Nephron (organoid): ENCODE measurements around the gene ADD3.
A peak's percentile ranks its signal among the peaks of the same experiment; 100 is the strongest.
"Not testable (repeated sequence)": the region's sequence is repeated elsewhere in the genome, so short reads cannot be mapped to it uniquely, and the experiment has no call there.

Source experiments
- H3K27ac Mint-ChIP-seq, 3 experiments: 2 replicates each; pipeline ENCODE4 v1.8.0; 2020; ENCODE audit warnings: mixed read lengths in 3 of 3, mild to moderate bottlenecking in 2 of 3, moderate library complexity in 1 of 3
- H3K27me3 Mint-ChIP-seq: 2 replicates; pipeline ENCODE4 v1.8.0; 2021; ENCODE audit warnings: low read depth, mild to moderate bottlenecking, moderate library complexity, mixed read lengths
- H3K36me3 Mint-ChIP-seq: 2 replicates; pipeline ENCODE4 v1.8.0; 2020; ENCODE audit warnings: low read depth, mixed read lengths
- H3K4me1 Mint-ChIP-seq: 2 replicates; pipeline ENCODE4 v1.8.0; 2020; ENCODE audit warnings: mixed read lengths
- H3K4me3 Mint-ChIP-seq, 3 experiments: 2 replicates each; pipeline ENCODE4 v1.8.0; 2020; ENCODE audit warnings: mild to moderate bottlenecking in 3 of 3, mixed read lengths in 3 of 3, moderate library complexity in 2 of 3
- H3K9me3 Mint-ChIP-seq: 2 replicates; pipeline ENCODE4 v1.8.0; 2020; ENCODE audit warnings: mixed read lengths
- TF ChIP-seq, protein P1 (sequence below), 3 experiments: fragments of 200-600 bp; sonication (generic); IDR thresholded peaks; one replicate each; pipeline ENCODE4 v1.5.0; 2021; ENCODE audit warnings: antibody characterized with exemption in 3 of 3; ENCODE audit not compliant: unreplicated experiment in 3 of 3

ADD3 gene

DNA sequence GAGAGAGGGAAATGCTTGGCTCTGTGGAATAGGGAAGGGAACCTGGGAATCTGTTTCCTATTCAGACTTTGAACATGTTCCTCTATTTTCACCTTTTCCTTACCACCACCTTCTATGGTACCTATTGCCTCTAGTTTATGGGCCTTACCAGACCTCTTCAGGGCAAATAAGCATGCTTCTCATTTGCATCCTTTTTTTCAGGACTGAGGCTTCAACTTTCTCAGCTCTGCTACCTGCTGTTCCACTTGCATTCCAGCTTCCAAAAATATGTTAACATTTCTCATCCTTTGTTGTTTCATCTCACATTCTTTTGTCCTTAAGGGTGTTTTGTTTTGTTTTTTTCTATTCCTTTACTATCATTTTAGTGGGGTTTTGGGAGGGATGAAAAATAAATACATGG is 121.7 kb downstream of the ADD3 start:
- no peak overlapping the region for H3K27ac Mint-ChIP-seq
- H3K4me3 Mint-ChIP-seq = no peak overlapping the region
- H3K4me1 Mint-ChIP-seq = no peaks in the 10 kb centered on the region
- TF ChIP-seq, protein P1, sequence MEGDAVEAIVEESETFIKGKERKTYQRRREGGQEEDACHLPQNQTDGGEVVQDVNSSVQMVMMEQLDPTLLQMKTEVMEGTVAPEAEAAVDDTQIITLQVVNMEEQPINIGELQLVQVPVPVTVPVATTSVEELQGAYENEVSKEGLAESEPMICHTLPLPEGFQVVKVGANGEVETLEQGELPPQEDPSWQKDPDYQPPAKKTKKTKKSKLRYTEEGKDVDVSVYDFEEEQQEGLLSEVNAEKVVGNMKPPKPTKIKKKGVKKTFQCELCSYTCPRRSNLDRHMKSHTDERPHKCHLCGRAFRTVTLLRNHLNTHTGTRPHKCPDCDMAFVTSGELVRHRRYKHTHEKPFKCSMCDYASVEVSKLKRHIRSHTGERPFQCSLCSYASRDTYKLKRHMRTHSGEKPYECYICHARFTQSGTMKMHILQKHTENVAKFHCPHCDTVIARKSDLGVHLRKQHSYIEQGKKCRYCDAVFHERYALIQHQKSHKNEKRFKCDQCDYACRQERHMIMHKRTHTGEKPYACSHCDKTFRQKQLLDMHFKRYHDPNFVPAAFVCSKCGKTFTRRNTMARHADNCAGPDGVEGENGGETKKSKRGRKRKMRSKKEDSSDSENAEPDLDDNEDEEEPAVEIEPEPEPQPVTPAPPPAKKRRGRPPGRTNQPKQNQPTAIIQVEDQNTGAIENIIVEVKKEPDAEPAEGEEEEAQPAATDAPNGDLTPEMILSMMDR (IDR thresholded peaks at IDR 0.05; ENCODE audit: unreplicated experiment in 3 of 3) = no peak
- no peaks in the 10 kb centered on the region for H3K9me3 Mint-ChIP-seq
- H3K36me3 Mint-ChIP-seq = peaks cover 77% of the 10 kb centered on the region
- no peaks in the 10 kb centered on the region for H3K27me3 Mint-ChIP-seq

DNA sequence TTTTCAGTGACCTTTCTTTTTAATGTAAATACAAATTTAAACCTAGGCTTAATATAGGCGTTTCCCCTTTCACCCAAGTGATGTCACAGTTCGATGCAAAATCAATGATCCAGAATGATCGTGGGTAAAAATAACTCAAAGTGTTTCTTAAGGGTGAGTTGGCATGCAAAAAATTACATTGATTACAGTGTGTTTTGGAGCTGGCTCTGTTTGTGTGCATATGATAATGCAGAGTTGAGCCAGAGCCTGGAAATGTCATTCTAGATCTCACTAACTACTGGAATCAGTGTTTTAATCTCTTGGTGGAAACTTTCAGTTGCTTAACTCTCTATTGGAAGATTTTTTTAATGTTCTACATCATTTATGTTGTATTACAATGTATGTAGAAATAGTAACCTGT is 127.1 kb downstream of the ADD3 start:
- TF ChIP-seq, protein P1 (IDR thresholded peaks at IDR 0.05; ENCODE audit: unreplicated experiment in 3 of 3) = no peak
- Mint-ChIP-seq H3K4me1 (peaks cover 5% of the 10 kb centered on the region), H3K36me3 (peaks cover 29% of the 10 kb centered on the region), H3K9me3 (no peaks in the 10 kb centered on the region), H3K4me3 (no peak overlapping the region), H3K27me3 (no peaks in the 10 kb centered on the region), H3K27ac (no peak overlapping the region)

DNA sequence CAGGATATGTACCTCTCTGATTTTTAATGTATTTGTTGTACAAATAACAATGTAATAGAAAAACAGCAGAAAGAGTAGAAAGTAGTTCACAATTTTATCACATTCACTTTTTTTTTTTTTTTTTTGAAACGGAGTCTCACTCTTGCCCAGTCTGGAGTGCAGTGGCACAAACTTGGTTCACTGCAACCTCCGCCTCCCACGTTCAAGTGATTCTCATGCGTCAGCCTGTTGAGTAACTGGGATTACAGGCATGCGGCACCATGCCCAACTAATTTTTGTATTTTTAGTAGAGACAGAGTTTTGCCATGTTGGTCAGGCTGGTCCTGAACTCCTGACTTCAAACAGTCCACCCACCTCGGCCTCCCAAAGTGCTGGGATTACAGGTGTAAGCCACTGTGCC is 128.1 kb downstream of the ADD3 start:
- not testable (repeated sequence) for H3K27ac Mint-ChIP-seq, H3K4me1 Mint-ChIP-seq, H3K27me3 Mint-ChIP-seq, H3K9me3 Mint-ChIP-seq, H3K4me3 Mint-ChIP-seq
- peaks cover 24% of the 10 kb centered on the region for H3K36me3 Mint-ChIP-seq

DNA sequence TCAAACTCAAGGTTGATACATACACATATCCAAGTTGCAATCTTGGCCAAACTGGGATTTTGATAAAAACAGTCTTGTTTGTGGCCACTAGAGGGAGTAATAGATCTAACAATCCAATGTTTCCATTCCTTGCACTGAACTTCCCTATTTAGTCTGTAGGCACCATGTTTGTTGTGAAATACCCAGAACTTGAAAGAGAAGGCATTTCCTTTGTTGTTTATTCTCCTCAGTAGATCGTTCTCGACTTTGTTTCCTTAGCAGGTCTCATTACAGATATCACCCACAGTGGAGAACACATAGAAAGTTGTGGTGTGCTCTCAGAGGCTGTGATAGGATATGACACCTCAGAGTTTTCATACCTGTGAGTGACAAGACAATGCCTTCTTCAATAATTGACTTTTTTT is 129.4 kb downstream of the ADD3 start:
- no peaks in the 10 kb centered on the region for H3K9me3 Mint-ChIP-seq
- H3K27me3 Mint-ChIP-seq = no peaks in the 10 kb centered on the region
- no peak overlapping the region for H3K4me3 Mint-ChIP-seq
- peaks cover 14% of the 10 kb centered on the region for H3K36me3 Mint-ChIP-seq
- H3K27ac Mint-ChIP-seq = peak overlapping the region in 2 of 3 experiments; percentile 0 to 20
- H3K4me1 Mint-ChIP-seq = peaks cover 5% of the 10 kb centered on the region
- TF ChIP-seq, protein P1 (IDR thresholded peaks at IDR 0.05; ENCODE audit: unreplicated experiment in 3 of 3) = peak; percentile 70 to 91 (median 72)

DNA sequence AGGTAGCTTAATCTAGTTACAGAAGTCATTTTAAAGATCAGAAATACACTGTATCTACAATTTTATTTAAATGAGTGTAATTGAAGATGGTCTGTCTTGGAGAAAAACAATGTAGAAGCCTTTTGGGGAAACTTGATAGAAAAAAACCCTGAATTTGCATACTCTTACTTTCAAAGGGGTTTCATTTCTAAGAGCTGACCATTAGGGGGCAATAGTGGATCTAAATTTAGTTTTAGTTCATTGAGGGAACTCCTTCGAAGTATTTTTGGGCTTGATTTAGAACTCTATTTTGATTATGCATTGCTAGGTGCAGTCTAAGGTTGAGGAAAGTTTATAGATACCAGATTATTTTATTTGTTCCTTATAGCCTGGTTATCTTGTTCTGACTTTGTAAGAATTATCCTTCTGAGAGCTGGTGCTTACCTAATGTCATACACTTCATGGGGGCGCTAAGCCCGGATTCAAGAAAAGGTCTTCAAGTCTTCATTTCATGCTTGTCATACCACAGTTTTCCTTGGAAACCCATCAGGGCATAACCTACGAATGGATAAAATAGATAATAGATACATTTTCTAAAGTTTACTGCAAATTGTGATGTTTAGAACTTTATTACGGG is 130.5 kb downstream of the ADD3 start:
- Mint-ChIP-seq H3K27ac (peak overlapping the region in 1 of 3 experiments; percentile 11), H3K27me3 (no peaks in the 10 kb centered on the region), H3K4me1 (peaks cover 5% of the 10 kb centered on the region), H3K4me3 (no peak overlapping the region), H3K9me3 (no peaks in the 10 kb centered on the region), H3K36me3 (peaks cover 4% of the 10 kb centered on the region)
- TF ChIP-seq, protein P1 (IDR thresholded peaks at IDR 0.05; ENCODE audit: unreplicated experiment in 3 of 3) = peak; percentile 55 to 72 (median 69)

DNA sequence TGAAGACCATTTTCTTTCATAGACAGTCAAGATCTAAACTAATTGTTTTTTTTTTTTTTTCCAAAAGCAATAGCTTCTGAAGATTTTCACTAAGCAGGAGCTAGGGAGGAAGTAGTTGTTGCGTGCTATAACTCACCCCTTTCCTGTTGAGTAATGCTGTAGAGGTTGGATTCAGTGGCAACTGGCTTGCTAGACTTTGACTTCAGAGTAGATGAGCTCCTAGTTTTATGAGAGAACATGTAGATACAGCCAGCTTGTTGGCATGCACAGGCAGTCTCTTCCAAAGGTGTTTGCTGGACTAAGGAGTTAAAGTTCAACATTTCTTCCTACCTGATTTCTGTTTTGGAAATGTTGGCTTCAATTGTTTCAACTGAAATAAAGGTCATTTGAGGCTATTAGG is 133.4 kb downstream of the ADD3 start:
- Mint-ChIP-seq H3K4me3 (no peak overlapping the region), H3K27ac (peak overlapping the region in 1 of 3 experiments; percentile 10), H3K9me3 (no peaks in the 10 kb centered on the region), H3K36me3 (no peaks in the 10 kb centered on the region), H3K27me3 (no peaks in the 10 kb centered on the region), H3K4me1 (peaks cover 5% of the 10 kb centered on the region)
- TF ChIP-seq, protein P1 (IDR thresholded peaks at IDR 0.05; ENCODE audit: unreplicated experiment in 3 of 3) = no peak
